Activated CD8-positive, alpha-beta memory T cell treated with anti-CD3 and anti-CD28 coated beads for 36 hours (primary cell): ENCODE data around the gene CHD2. TPM values are rescaled to one million over a fixed set of nuclear protein-coding genes. Genes with fewer than 3 reads are reported as not detected.

Experiments used
- CTCF ChIA-PET: fragments of 350-600 bp; sonication (Branson Sonifier 250); formaldehyde crosslinking; loops from one replicate; lab custom pipeline; 2021; ENCODE audit warnings: antibody characterized with exemption; lab: Charles Lee
- POLR2A ChIA-PET: fragments of 350-600 bp; sonication (Branson Sonifier 250); formaldehyde crosslinking; loops from one replicate; lab custom pipeline; 2021; ENCODE audit warnings: antibody characterized with exemption; lab: Charles Lee
- total RNA-seq, 2 experiments: library from RNA; stranded (reverse); gene quantifications; one replicate each; pipeline ENCODE4 v1.2.3, GENCODE V29; 2021

Gene CHD2
- total RNA-seq, 2 experiments from 2014 or later = 90.6 to 92.3 TPM

- ChIA-PET POLR2A (interaction anchor here (0.5 kb wide), 1 partner anchor 161 kb away, joined by 9 read pairs; no protein-coding TSS in a partner anchor), CTCF (no interaction called here)
Observed at GRCh38 chr15:92959219-92959618, 59.1 kb downstream of the CHD2 start.

GRCh38 chr15:92960996-92961681, 61.0 kb downstream of the CHD2 start:
- ChIA-PET CTCF (interaction anchor here (1.0 to 1.2 kb wide), 2 partner anchors 19 to 131 kb away, joined by 3 to 4 read pairs; no protein-coding TSS in a partner anchor), POLR2A (no interaction called here)

- ChIA-PET POLR2A (no interaction called here), CTCF (interaction anchor here (0.8 kb wide), 1 partner anchor 21 kb away, joined by 3 read pairs; no protein-coding TSS in a partner anchor)
Observed at GRCh38 chr15:92962914-92963313, 62.8 kb downstream of the CHD2 start.

- ChIA-PET POLR2A (no interaction called here), CTCF (interaction anchor here (1.0 kb wide), 1 partner anchor 57 kb away, joined by 3 read pairs; no protein-coding TSS in a partner anchor)
Observed at GRCh38 chr15:92963794-92964193, 63.7 kb downstream of the CHD2 start.

GRCh38 chr15:92968926-92969651, 69.0 kb downstream of the CHD2 start:
- CTCF ChIA-PET = no interaction called here
- POLR2A ChIA-PET = no interaction called here

- POLR2A ChIA-PET = no interaction called here
- CTCF ChIA-PET = no interaction called here
Observed at GRCh38 chr15:92970656-92971055, 70.5 kb downstream of the CHD2 start.

- ChIA-PET POLR2A (no interaction called here), CTCF (no interaction called here)
Observed at GRCh38 chr15:92971081-92971480, 71.0 kb downstream of the CHD2 start.

GRCh38 chr15:92971713-92972112, 71.6 kb downstream of the CHD2 start:
- ChIA-PET CTCF (no interaction called here), POLR2A (no interaction called here)

GRCh38 chr15:92974183-92974915, 74.2 kb downstream of the CHD2 start:
- ChIA-PET CTCF (no interaction called here), POLR2A (no interaction called here)

GRCh38 chr15:92979011-92979701, 79.0 kb downstream of the CHD2 start:
- ChIA-PET POLR2A (interaction anchor here (0.7 kb wide), 1 partner anchor 335 kb away, joined by 3 read pairs; no protein-coding TSS in a partner anchor), CTCF (interaction anchor here (0.7 to 1.3 kb wide), 2 partner anchors 18 to 259 kb away, joined by 3 read pairs; no protein-coding TSS in a partner anchor)

- CTCF ChIA-PET = interaction anchor here (1.3 kb wide), 1 partner anchor 184 kb away, joined by 5 read pairs; no protein-coding TSS in a partner anchor
Observed at GRCh38 chr15:92981333-92981732, 81.2 kb downstream of the CHD2 start.

GRCh38 chr15:92984161-92984560, 84.0 kb downstream of the CHD2 start:
- ChIA-PET CTCF (interaction anchor here (0.8 to 1.7 kb wide), 2 partner anchors 21 to 29 kb away, joined by 3 to 7 read pairs; no protein-coding TSS in a partner anchor), POLR2A (no interaction called here)

More at GRCh38 chr15:92981333-92981732, 81.2 kb downstream of the CHD2 start:
- POLR2A ChIA-PET = no interaction called here

GRCh38 chr15:92989470-92989869, 89.3 kb downstream of the CHD2 start:
- POLR2A ChIA-PET = no interaction called here

GRCh38 chr15:92990031-92990430, 89.9 kb downstream of the CHD2 start:
- POLR2A ChIA-PET = no interaction called here
- CTCF ChIA-PET = no interaction called here

More at GRCh38 chr15:92989470-92989869, 89.3 kb downstream of the CHD2 start:
- CTCF ChIA-PET = no interaction called here

- ChIA-PET POLR2A (interaction anchor here (1.2 kb wide), 1 partner anchor 18 kb away, joined by 3 read pairs; no protein-coding TSS in a partner anchor), CTCF (interaction anchor here (0.5 kb wide), 1 partner anchor 133 kb away, joined by 3 read pairs; no protein-coding TSS in a partner anchor)
Observed at GRCh38 chr15:92992720-92993119, 92.6 kb downstream of the CHD2 start.

- ChIA-PET POLR2A (no interaction called here), CTCF (no interaction called here)
Observed at GRCh38 chr15:92997821-92998220, 97.7 kb downstream of the CHD2 start.

- POLR2A ChIA-PET = no interaction called here
- CTCF ChIA-PET = no interaction called here
Observed at GRCh38 chr15:93001156-93001555, 101.0 kb downstream of the CHD2 start.

- ChIA-PET CTCF (no interaction called here), POLR2A (no interaction called here)
Observed at GRCh38 chr15:93001881-93002280, 101.8 kb downstream of the CHD2 start.

GRCh38 chr15:93005133-93005532, 105.0 kb downstream of the CHD2 start:
- ChIA-PET CTCF (no interaction called here), POLR2A (no interaction called here)
